Sigmoid colon (tissue), 4 donors: Measurements from ENCODE around the gene CLINT1.

Experiments used
- CTCF ChIP-seq, 4 experiments: fragments of 450-650 bp in 3 of 4; fragments of 200-600 bp in 1 of 4; IDR thresholded peaks; one replicate each; pipeline ENCODE4 v1.5.1; 2016 to 2019; ENCODE audit warnings: antibody characterized with exemption in 4 of 4, mild to moderate bottlenecking in 3 of 4, moderate library complexity in 2 of 4
- EP300 ChIP-seq, 4 donors: sonication (generic); formaldehyde crosslinking; IDR thresholded peaks; one replicate each; pipeline ENCODE4 v1.6.1; 2017; ENCODE audit warnings: antibody characterized with exemption in 4 of 4
- POLR2A ChIP-seq, 2 donors: fragments of 450-650 bp; IDR thresholded peaks; one replicate each; pipeline ENCODE4 v1.6.1; 2016; ENCODE audit warnings: antibody characterized with exemption in 2 of 2, mild to moderate bottlenecking in 2 of 2, moderate library complexity in 2 of 2
- POLR2AphosphoS5 ChIP-seq, 4 donors: sonication (generic); formaldehyde crosslinking; IDR thresholded peaks; one replicate each; pipeline ENCODE4 v1.6.1; 2017; ENCODE audit warnings: antibody characterized with exemption in 4 of 4

GRCh38 chr5:157828105-157828943 is 30.6 kb downstream of the CLINT1 start:
- TF ChIP-seq CTCF (IDR thresholded peaks at IDR 0.05) (no peak), POLR2A (IDR thresholded peaks at IDR 0.05) (no peak), EP300 (IDR thresholded peaks at IDR 0.05) (no peak), POLR2AphosphoS5 (IDR thresholded peaks at IDR 0.05) (no peak)
